KMS-11 (cell line): Measurements from ENCODE around the gene GNG7.
"Not testable (repeated sequence)": the region's sequence is repeated elsewhere in the genome, so short reads cannot be mapped to it uniquely, and the experiment has no call there.

Experiments
- H2AFZ ChIP-seq: fragments of 200-600 bp; sonication (generic); 2 replicates; pipeline ENCODE4 v1.6.1; 2016; ENCODE audit warnings: antibody characterized with exemption, mixed run types, low read depth
- H3K27ac ChIP-seq: fragments of 200-600 bp; sonication (generic); 2 replicates; pipeline ENCODE4 v1.6.1; 2016; ENCODE audit warnings: mild to moderate bottlenecking, mixed run types
- H3K27me3 ChIP-seq: fragments of 200-600 bp; sonication (generic); 2 replicates; pipeline ENCODE4 v1.6.1; 2017; ENCODE audit warnings: mild to moderate bottlenecking, low read depth, mixed run types, moderate library complexity; ENCODE audit not compliant: insufficient read depth
- H3K36me3 ChIP-seq: fragments of 200-600 bp; sonication (generic); 2 replicates; pipeline ENCODE4 v1.6.1; 2017; ENCODE audit warnings: mild to moderate bottlenecking, mixed run types; ENCODE audit not compliant: insufficient read depth
- H3K4me1 ChIP-seq: fragments of 200-600 bp; sonication (generic); 2 replicates; pipeline ENCODE4 v1.6.1; 2016; ENCODE audit warnings: mild to moderate bottlenecking, low read depth, mixed run types; ENCODE audit not compliant: poor library complexity, severe bottlenecking
- H3K4me2 ChIP-seq: fragments of 200-600 bp; sonication (generic); 2 replicates; pipeline ENCODE4 v1.7.0; 2016; ENCODE audit warnings: mild to moderate bottlenecking, mixed run types
- H3K4me3 ChIP-seq: fragments of 200-600 bp; sonication (generic); IDR thresholded peaks from 2 replicates; pipeline ENCODE4 v1.6.1; 2017; ENCODE audit warnings: low read depth, low read length, mixed read lengths; ENCODE audit not compliant: insufficient read depth
- H3K79me2 ChIP-seq: fragments of 200-600 bp; sonication (generic); 2 replicates; pipeline ENCODE4 v1.6.1; 2016; ENCODE audit warnings: low read depth, mixed run types; ENCODE audit not compliant: insufficient read depth
- H3K9ac ChIP-seq: fragments of 200-600 bp; sonication (generic); 2 replicates; pipeline ENCODE4 v1.6.1; 2016; ENCODE audit warnings: mild to moderate bottlenecking, mixed run types
- H4K20me1 ChIP-seq: fragments of 200-600 bp; sonication (generic); 2 replicates; pipeline ENCODE4 v1.6.1; 2016; ENCODE audit warnings: mild to moderate bottlenecking, mixed run types; ENCODE audit not compliant: insufficient read depth
- CTCF ChIP-seq: fragments of 200-600 bp; sonication (generic); conservative IDR thresholded peaks from 2 replicates; pipeline ENCODE4 v1.6.1; 2017; ENCODE audit warnings: low read depth, mild to moderate bottlenecking, antibody characterized with exemption, low read length, moderate library complexity, mixed read lengths

GNG7 gene

GRCh38 chr19:2558543-2558942 lies 144.0 kb downstream of the GNG7 start:
- Histone ChIP-seq H3K27me3 (no peaks in the 10 kb centered on the region), H3K4me2 (no peak overlapping the region), H3K4me1 (peaks cover 17% of the 10 kb centered on the region)

GRCh38 chr19:2558131-2558530 lies 144.4 kb downstream of the GNG7 start:
- H3K4me1 ChIP-seq = peaks cover 21% of the 10 kb centered on the region
- not testable (repeated sequence) for H3K36me3 ChIP-seq

More at GRCh38 chr19:2558543-2558942, 144.0 kb downstream of the GNG7 start:
- TF ChIP-seq CTCF = no peak
- Histone ChIP-seq H3K9ac (no peak overlapping the region), H3K79me2 (no peaks in the 10 kb centered on the region), H3K36me3 (no peaks in the 10 kb centered on the region), H3K27ac (no peak overlapping the region), H4K20me1 (no peaks in the 10 kb centered on the region), H2AFZ (no peak overlapping the region), H3K4me3 (no peak overlapping the region)

GRCh38 chr19:2557093-2557440 lies 145.4 kb downstream of the GNG7 start:
- no peak overlapping the region for H3K4me3 ChIP-seq
- no peak overlapping the region for H3K9ac ChIP-seq
- H3K4me2 ChIP-seq = no peak overlapping the region
- no peaks in the 10 kb centered on the region for H3K27me3 ChIP-seq
- peaks cover 23% of the 10 kb centered on the region for H3K4me1 ChIP-seq
- TF ChIP-seq CTCF = no peak
- H3K79me2 ChIP-seq = no peaks in the 10 kb centered on the region
- no peaks in the 10 kb centered on the region for H4K20me1 ChIP-seq
- no peak overlapping the region for H2AFZ ChIP-seq
- no peaks in the 10 kb centered on the region for H3K36me3 ChIP-seq
- no peak overlapping the region for H3K27ac ChIP-seq

More at GRCh38 chr19:2558131-2558530, 144.4 kb downstream of the GNG7 start:
- H3K4me3 ChIP-seq, H3K27me3 ChIP-seq, H3K27ac ChIP-seq, H2AFZ ChIP-seq, H3K9ac ChIP-seq, H3K4me2 ChIP-seq, H3K79me2 ChIP-seq, H4K20me1 ChIP-seq: not testable (repeated sequence)

GRCh38 chr19:2556221-2557092 lies 146.0 kb downstream of the GNG7 start:
- H2AFZ ChIP-seq = no peak overlapping the region
- H3K4me2 ChIP-seq = no peak overlapping the region
- peaks cover 27% of the 10 kb centered on the region for H3K4me1 ChIP-seq
- no peaks in the 10 kb centered on the region for H3K79me2 ChIP-seq
- no peaks in the 10 kb centered on the region for H3K36me3 ChIP-seq
- no peaks in the 10 kb centered on the region for H4K20me1 ChIP-seq
- no peak for TF ChIP-seq CTCF
- no peak overlapping the region for H3K27ac ChIP-seq
- H3K27me3 ChIP-seq = no peaks in the 10 kb centered on the region
- no peak overlapping the region for H3K4me3 ChIP-seq
- no peak overlapping the region for H3K9ac ChIP-seq
